NCI-H524 treated with DMSO at 0.1 percent for 48 hours (cell line): ENCODE data around the gene CCM2L.
"Not testable (repeated sequence)": the region's sequence is repeated elsewhere in the genome, so short reads cannot be mapped to it uniquely, and the experiment has no call there.

Experiments used
- DNase-seq: peaks from one replicate; lab custom pipeline; 2025; lab: John Stamatoyannopoulos, UW

CCM2L gene

GRCh38 chr20:32029561-32029960 lies 19.3 kb downstream of the CCM2L start:
- DNase-seq: no peak

GRCh38 chr20:32031007-32031958 lies 21.0 kb downstream of the CCM2L start:
- DNase-seq: peak; percentile 62

DNA sequence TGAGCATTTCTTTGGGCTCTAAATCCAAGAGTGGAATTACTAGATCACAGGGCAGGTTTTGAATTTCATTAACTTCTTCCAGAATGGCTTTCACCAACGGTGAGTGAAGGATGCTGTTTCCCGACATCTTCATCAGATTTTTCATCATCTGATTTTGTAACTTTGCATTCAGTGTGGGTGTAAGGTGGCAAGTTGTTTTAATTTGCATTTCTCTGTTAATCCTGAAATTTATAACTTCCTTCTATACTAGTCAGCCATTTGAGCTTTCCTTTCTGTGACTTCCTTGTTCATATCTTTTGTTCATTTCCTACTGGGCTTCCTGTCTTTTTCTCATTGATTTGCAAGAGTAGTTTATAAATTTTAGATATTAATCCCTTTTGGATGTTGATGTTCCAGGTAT lies 23.1 kb downstream of the CCM2L start:
- DNase-seq: no peak

DNA sequence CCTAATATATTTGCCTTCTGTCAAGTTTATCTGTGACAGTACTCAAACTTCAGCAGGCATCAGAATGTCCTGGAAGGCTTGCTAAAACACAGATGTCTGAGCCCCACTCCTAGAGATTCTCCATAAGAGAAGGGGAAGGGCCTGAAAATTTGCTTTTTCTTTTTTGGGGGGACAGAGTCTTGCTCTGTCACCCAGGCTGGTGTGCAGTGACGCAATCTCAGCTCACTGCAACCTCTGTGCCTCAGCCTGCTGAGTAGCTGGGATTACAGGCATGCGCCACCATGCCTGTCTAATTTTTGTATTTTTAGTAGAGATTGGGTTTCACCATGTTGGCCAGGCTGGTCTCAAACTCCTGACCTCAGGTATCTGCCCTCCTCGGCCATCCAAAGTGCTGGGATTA lies 23.5 kb downstream of the CCM2L start:
- DNase-seq: not testable (repeated sequence)

DNA sequence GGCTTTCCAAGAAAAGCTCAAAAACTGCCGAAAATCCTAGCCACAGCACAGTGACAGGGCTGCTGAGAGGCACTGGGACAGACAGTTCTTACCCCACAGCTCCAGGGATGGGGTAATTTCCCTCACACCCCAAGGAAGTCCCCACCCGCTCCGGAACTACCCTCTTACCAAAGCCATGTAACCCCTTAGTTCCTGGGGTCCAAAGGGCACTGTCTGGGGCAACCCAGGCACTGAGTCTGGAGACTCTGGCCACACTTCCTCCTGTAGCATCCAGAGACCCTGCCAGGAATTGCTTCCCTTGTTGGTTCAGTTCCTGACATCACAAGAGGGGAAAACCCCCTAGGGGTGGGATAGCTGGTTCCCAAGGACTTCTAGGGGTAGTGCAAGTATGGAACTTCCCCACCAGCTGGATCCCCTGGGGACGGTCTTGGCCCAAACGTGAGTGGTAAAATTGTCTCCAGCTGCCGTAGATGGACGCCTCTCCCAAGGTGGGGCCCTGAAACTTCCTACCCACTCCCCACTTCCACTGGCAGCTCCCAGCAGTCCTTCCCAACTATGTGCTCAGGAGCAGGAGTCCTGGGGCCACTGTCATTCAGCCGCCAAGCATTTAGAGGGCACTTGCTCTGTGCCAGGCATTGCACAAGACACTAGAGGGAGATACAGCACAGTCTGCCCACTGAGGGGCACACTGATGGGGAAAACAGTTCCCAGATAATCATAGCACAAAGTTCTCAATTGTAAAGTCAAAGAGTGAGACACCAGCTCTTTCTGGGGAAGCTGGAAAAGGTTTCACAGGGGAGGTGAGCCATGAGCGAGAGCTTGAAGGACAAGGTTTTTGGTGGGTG lies 24.6 kb downstream of the CCM2L start:
- DNase-seq: no peak

GRCh38 chr20:32035426-32035779 lies 25.2 kb downstream of the CCM2L start:
- DNase-seq: no peak

DNA sequence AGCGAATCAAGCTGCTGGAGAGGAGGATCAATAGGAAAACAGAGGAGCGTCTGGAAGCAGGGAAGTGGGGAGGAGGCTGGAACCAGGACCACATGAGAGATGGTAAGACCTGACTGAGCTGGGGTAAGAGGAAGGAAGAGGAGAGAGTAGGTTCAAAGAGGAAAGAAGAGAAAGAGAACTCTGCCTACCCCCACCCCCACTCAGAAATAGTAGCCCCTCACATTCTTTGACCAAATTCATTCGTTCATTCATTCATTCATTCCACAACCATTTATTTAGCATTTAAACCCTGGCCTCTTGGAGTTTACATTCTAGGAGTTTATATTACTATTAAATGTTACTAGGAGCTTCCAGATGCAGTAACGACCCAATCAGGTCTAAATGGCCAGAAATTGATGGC lies 26.0 kb downstream of the CCM2L start:
- DNase-seq: no peak

GRCh38 chr20:32036716-32037485 lies 26.7 kb downstream of the CCM2L start:
- DNase-seq: no peak

DNA sequence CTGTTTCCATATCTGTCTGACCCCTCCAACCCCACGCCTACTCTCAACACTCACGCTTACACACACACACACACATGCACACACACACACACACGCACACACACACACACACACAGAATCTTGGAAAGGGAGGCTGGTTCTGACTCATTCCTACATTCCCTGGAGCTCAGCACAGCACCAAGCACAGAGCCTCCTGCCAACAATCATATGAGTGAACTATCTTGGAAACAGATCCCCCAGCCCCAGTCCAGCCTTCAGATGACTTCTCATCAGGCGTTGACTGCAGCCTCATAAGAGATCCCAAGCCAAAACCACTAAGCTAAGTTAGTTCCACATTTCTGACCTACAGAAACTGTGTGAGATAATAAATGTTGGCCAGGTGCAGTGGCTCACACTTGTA lies 27.7 kb downstream of the CCM2L start:
- DNase-seq: no peak

GRCh38 chr20:32040142-32040953 lies 30.1 kb downstream of the CCM2L start:
- no peak for DNase-seq

- no peak for DNase-seq
Observed at GRCh38 chr20:32045999-32046398, 35.8 kb downstream of the CCM2L start.

- no peak for DNase-seq
Observed at GRCh38 chr20:32050324-32050841, 40.1 kb downstream of the CCM2L start.

- DNase-seq: no peak
Observed at GRCh38 chr20:32050851-32051556, 40.8 kb downstream of the CCM2L start.

GRCh38 chr20:32051720-32052089 lies 41.5 kb downstream of the CCM2L start:
- no peak for DNase-seq

- DNase-seq: no peak
Observed at GRCh38 chr20:32052090-32052777, 42.0 kb downstream of the CCM2L start, which contains the start of gene HCK. Gene HCK (plus strand): TSS chr20:32052242.

DNA sequence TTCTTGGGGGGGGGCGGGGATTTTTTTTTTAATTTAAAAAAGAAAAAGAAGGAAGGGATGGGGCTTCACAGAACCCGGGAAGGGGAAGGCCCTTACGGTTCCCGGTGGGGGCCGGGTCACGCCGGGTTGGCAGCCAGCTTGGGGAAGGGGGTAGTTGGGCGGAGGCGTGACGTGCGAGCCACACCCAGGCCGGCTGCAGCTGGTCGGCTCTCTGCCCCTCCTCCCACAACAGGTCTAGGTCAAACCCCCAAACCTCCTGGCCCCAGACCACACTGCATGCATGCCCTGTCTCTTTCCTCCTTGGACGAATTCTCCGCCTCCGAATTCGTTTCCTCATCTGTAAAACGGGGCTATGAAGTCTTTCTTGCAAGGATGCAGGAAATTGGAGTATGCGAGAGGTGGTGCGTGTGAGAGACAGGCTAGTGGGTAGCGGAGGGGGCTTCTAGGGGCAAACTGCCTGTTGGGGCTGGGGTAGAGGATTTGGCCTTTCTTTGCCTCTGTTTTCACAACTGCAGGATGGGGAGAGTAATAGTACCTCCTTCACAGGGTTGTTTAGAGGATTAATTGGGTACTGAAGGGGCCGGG lies 42.6 kb downstream of the CCM2L start:
- DNase-seq: no peak

- DNase-seq: no peak
Observed at GRCh38 chr20:32053648-32054047, 43.4 kb downstream of the CCM2L start.

GRCh38 chr20:32056708-32057483 lies 46.7 kb downstream of the CCM2L start:
- no peak for DNase-seq
